Uterus (tissue), 2 donors: ENCODE measurements around the gene SLC46A3.

Experiments used
- POLR2A ChIP-seq, 2 donors: fragments of 450-650 bp; IDR thresholded peaks; one replicate each; pipeline ENCODE4 v1.6.1; 2016; ENCODE audit warnings: antibody characterized with exemption in 2 of 2, mild to moderate bottlenecking in 1 of 2, moderate library complexity in 1 of 2
- TF ChIP-seq, protein P1 (sequence below), 4 experiments: fragments of 200-600 bp in 2 of 4; fragments of 450-650 bp in 2 of 4; sonication (generic) in 2 of 4; IDR thresholded peaks; one replicate each; pipeline ENCODE4 v1.5.1; 2016 to 2019; ENCODE audit warnings: antibody characterized with exemption in 4 of 4, mild to moderate bottlenecking in 2 of 4, moderate library complexity in 1 of 4

DNA sequence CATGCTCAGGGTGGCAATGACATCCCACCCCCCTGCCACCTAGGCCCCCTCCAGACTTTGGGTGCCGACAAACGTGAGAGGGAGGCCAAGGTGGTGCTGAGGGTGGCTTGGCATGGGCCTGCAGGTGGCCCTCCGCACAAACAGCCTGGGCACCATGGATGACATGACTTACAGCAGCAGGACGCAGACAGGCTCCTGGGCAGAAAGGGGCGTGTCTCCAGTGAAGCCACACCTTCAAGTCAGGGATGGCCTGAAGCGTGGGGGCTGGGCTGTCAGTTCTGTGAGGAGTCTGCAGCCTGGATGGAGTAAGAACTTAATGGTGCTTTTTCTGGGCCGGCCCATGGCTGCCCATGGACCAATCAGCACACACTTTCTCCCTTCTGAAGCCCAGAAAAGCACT is 34.5 kb downstream of the SLC46A3 start:
- TF ChIP-seq, protein P1, sequence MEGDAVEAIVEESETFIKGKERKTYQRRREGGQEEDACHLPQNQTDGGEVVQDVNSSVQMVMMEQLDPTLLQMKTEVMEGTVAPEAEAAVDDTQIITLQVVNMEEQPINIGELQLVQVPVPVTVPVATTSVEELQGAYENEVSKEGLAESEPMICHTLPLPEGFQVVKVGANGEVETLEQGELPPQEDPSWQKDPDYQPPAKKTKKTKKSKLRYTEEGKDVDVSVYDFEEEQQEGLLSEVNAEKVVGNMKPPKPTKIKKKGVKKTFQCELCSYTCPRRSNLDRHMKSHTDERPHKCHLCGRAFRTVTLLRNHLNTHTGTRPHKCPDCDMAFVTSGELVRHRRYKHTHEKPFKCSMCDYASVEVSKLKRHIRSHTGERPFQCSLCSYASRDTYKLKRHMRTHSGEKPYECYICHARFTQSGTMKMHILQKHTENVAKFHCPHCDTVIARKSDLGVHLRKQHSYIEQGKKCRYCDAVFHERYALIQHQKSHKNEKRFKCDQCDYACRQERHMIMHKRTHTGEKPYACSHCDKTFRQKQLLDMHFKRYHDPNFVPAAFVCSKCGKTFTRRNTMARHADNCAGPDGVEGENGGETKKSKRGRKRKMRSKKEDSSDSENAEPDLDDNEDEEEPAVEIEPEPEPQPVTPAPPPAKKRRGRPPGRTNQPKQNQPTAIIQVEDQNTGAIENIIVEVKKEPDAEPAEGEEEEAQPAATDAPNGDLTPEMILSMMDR (IDR thresholded peaks at IDR 0.05), result no peak
- TF ChIP-seq POLR2A (IDR thresholded peaks at IDR 0.05), result no peak
